BE2C (cell line): ENCODE data around the gene NPPC.

ENCODE experiments used
- DNase-seq: peaks from one replicate; pipeline ENCODE4 v3.0.0-alpha.2; 2020
- H3K27me3 ChIP-seq: fragments of 250-450 bp; sonication (Bioruptor Pico); 2 replicates; pipeline ENCODE4 v1.5.1; 2020; ENCODE audit warnings: mild to moderate bottlenecking
- H3K36me3 ChIP-seq: fragments of 250-450 bp; sonication (Bioruptor Pico); 2 replicates; pipeline ENCODE4 v1.5.1; 2020; ENCODE audit warnings: mild to moderate bottlenecking
- H3K4me1 ChIP-seq: fragments of 250-450 bp; sonication (Bioruptor Pico); 2 replicates; pipeline ENCODE4 v1.5.1; 2020
- H3K4me3 ChIP-seq: 2 replicates; pipeline ENCODE4 v1.5.1; 2011; ENCODE audit warnings: low read depth, low read length
- H3K9me3 ChIP-seq: fragments of 250-450 bp; sonication (Bioruptor Pico); 2 replicates; pipeline ENCODE4 v1.5.1; 2020
- TF ChIP-seq, protein P1 (sequence below): IDR thresholded peaks from 2 replicates; pipeline ENCODE4 v1.5.1; 2012; ENCODE audit warnings: mild to moderate bottlenecking, low read depth, low read length

The NPPC gene

GRCh38 chr2:231932985-231933915 is 7.1 kb upstream of the NPPC start:
- peaks cover 6% of the 10 kb centered on the region for H3K4me1 ChIP-seq
- H3K27me3 ChIP-seq, result no peaks in the 10 kb centered on the region; the same call in 1 of the 2 replicates
- no peaks in the 10 kb centered on the region for H3K9me3 ChIP-seq
- no peaks in the 10 kb centered on the region for H3K36me3 ChIP-seq
- TF ChIP-seq, protein P1, sequence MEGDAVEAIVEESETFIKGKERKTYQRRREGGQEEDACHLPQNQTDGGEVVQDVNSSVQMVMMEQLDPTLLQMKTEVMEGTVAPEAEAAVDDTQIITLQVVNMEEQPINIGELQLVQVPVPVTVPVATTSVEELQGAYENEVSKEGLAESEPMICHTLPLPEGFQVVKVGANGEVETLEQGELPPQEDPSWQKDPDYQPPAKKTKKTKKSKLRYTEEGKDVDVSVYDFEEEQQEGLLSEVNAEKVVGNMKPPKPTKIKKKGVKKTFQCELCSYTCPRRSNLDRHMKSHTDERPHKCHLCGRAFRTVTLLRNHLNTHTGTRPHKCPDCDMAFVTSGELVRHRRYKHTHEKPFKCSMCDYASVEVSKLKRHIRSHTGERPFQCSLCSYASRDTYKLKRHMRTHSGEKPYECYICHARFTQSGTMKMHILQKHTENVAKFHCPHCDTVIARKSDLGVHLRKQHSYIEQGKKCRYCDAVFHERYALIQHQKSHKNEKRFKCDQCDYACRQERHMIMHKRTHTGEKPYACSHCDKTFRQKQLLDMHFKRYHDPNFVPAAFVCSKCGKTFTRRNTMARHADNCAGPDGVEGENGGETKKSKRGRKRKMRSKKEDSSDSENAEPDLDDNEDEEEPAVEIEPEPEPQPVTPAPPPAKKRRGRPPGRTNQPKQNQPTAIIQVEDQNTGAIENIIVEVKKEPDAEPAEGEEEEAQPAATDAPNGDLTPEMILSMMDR, result peak; percentile 24; the same call in 1 of the 2 replicates
- DNase-seq, result no peak
- H3K4me3 ChIP-seq, result no peak overlapping the region

DNA sequence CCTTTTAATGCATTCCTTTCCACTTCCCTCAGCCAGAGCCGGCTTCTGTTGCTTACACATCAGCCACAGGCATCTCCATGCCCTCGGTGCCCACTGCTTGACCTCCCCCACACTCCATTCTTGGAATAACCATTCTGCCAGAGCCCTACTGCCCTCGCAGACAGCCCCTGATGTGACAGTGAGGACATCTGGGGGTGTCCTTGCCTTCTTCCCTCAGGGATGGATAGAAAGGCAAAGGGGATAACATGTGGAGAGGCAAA is 6.4 kb upstream of the NPPC start:
- H3K4me3 ChIP-seq, result no peak overlapping the region
- TF ChIP-seq, protein P1, result no peak
- no peaks in the 10 kb centered on the region for H3K9me3 ChIP-seq
- H3K36me3 ChIP-seq, result no peaks in the 10 kb centered on the region
- DNase-seq, result no peak
- peaks cover 6% of the 10 kb centered on the region for H3K4me1 ChIP-seq
- peaks cover 6% of the 10 kb centered on the region for H3K27me3 ChIP-seq

- no peaks in the 10 kb centered on the region for H3K36me3 ChIP-seq
- no peak overlapping the region for H3K4me3 ChIP-seq
- H3K9me3 ChIP-seq, result no peaks in the 10 kb centered on the region
- H3K27me3 ChIP-seq, result peaks cover 17% of the 10 kb centered on the region
- TF ChIP-seq, protein P1, result no peak
- no peak for DNase-seq
- H3K4me1 ChIP-seq, result peaks cover 6% of the 10 kb centered on the region
Measured at GRCh38 chr2:231931481-231931915, 5.3 kb upstream of the NPPC start.

DNA sequence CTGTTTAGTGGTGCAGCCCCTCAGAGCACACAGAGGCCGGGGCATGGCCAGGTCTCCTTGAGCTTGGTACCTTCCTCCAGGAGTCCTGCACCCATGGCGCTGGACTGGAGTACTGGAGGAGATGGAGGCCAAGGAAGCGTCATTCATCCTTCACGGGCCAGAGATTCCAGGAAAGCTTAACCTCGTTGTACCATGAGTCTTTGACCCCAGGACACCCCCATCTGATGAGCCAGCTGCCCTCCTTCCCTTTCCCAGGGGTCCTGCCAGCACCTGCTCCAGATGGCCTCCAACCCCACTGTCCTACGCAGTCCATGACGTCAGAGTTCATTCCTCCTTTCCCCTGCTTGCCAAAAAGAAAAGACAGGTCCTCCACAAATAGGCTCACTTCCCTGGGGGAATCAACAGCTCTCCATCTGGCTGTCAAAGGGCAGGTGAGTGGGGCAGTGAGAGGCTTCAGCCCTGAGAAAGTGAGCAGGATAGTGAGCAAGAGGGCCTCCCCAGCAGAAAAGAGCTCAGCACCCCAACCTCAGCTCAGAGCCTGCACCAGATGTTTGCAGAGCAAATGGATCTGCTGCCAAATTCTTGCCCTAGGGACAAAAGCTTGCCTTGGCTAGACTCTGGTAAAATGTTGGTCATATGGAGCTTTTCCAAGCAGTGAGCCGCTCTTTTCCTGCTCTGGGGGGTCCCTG is 4.5 kb upstream of the NPPC start:
- no peak overlapping the region for H3K4me3 ChIP-seq
- H3K27me3 ChIP-seq, result peaks cover 21% of the 10 kb centered on the region
- DNase-seq, result no peak
- H3K36me3 ChIP-seq, result no peaks in the 10 kb centered on the region
- H3K9me3 ChIP-seq, result no peaks in the 10 kb centered on the region
- TF ChIP-seq, protein P1, result no peak
- peaks cover 6% of the 10 kb centered on the region for H3K4me1 ChIP-seq

- H3K27me3 ChIP-seq, result peaks cover 21% of the 10 kb centered on the region
Measured at GRCh38 chr2:231929961-231930592, 3.9 kb upstream of the NPPC start.

More at GRCh38 chr2:231929961-231930592, 3.9 kb upstream of the NPPC start:
- peak; percentile 52 for DNase-seq
- no peaks in the 10 kb centered on the region for H3K9me3 ChIP-seq
- H3K4me3 ChIP-seq, result no peak overlapping the region
- TF ChIP-seq, protein P1, result peak; percentile 57
- H3K36me3 ChIP-seq, result no peaks in the 10 kb centered on the region
- peaks cover 6% of the 10 kb centered on the region for H3K4me1 ChIP-seq
